ENCODE results near the gene GET4. TPM values are rescaled to one million over a fixed set of nuclear protein-coding genes. Genes with fewer than 3 reads are reported as not detected.
A peak's percentile ranks its signal among the peaks of the same experiment; 100 is the strongest.
"Not testable (repeated sequence)": the region's sequence is repeated elsewhere in the genome, so short reads cannot be mapped to it uniquely, and the experiment has no call there.

Gene GET4
- total RNA-seq, 4 donors from 2014 or later: 29.8 to 50.2 (median 38.3) TPM

GRCh38 chr7:921581-922333 lies 45.4 kb downstream of the GET4 start:
- Histone ChIP-seq H3K27ac (peak overlapping the region in 3 of 4 donors; percentile 83 to 87 (median 85)), H3K9me3 (no peaks in the 10 kb centered on the region), H3K4me3 (no peak overlapping the region), H3K4me1 (peaks cover 0 to 52% (median 37%) of the 10 kb centered on the region in 4 donors), H3K36me3 (peaks cover 0 to 12% (median 0%) of the 10 kb centered on the region in 3 donors), H3K27me3 (peaks cover 0 to 6% of the 10 kb centered on the region in 2 donors)
- WGBS, 2 donors: 76 to 86% methylated on average over 15 to 26 of the region's 36 CpGs
- TF ChIP-seq POLR2A (IDR thresholded peaks at IDR 0.05) (no peak), EP300 (IDR thresholded peaks at IDR 0.05) (no peak), CTCF (IDR thresholded peaks at IDR 0.05) (no peak)
- peak in 1 of 2 donors; percentile 8 for DNase-seq (ENCODE audit: low spot score in 2 of 2)

- H3K27ac ChIP-seq: peak overlapping the region; percentile 33 to 87 (median 84)
Measured at GRCh38 chr7:922334-923107, 46.2 kb downstream of the GET4 start.

GRCh38 chr7:923108-924041 lies 47.0 kb downstream of the GET4 start:
- peaks cover 0 to 68% (median 45%) of the 10 kb centered on the region in 4 donors for H3K4me1 ChIP-seq
- peak overlapping the region in 2 of 4 donors; percentile 27 to 37 for H3K4me3 ChIP-seq
- H3K27ac ChIP-seq: peak overlapping the region; percentile 33 to 87 (median 84)
- H3K9me3 ChIP-seq: no peaks in the 10 kb centered on the region
- TF ChIP-seq POLR2A (IDR thresholded peaks at IDR 0.05): peak in 1 of 2 donors; percentile 18
- TF ChIP-seq CTCF (IDR thresholded peaks at IDR 0.05): no peak
- TF ChIP-seq EP300 (IDR thresholded peaks at IDR 0.05): peak in 1 of 2 donors; percentile 53
- WGBS, 2 donors: 33 to 51% methylated on average over 31 to 32 of the region's 40 CpGs
- H3K36me3 ChIP-seq: peaks cover 0 to 9% (median 0%) of the 10 kb centered on the region in 3 donors
- peaks cover 0 to 6% of the 10 kb centered on the region in 2 donors for H3K27me3 ChIP-seq
- DNase-seq (ENCODE audit: low spot score in 2 of 2): peak; percentile 31 to 59

More at GRCh38 chr7:922334-923107, 46.2 kb downstream of the GET4 start:
- no peak for TF ChIP-seq POLR2A (IDR thresholded peaks at IDR 0.05)
- TF ChIP-seq CTCF (IDR thresholded peaks at IDR 0.05): no peak
- no peak for TF ChIP-seq EP300 (IDR thresholded peaks at IDR 0.05)
- Histone ChIP-seq H3K36me3 (peaks cover 0 to 12% (median 0%) of the 10 kb centered on the region in 3 donors), H3K4me3 (peak overlapping the region in 1 of 4 donors; percentile 37), H3K27me3 (peaks cover 0 to 6% of the 10 kb centered on the region in 2 donors), H3K4me1 (peaks cover 0 to 59% (median 44%) of the 10 kb centered on the region in 4 donors), H3K9me3 (no peaks in the 10 kb centered on the region)
- WGBS, 2 donors: 69 to 71% methylated on average over 25 to 29 of the region's 29 CpGs
- peak in 1 of 2 donors; percentile 11 for DNase-seq (ENCODE audit: low spot score in 2 of 2)

DNA sequence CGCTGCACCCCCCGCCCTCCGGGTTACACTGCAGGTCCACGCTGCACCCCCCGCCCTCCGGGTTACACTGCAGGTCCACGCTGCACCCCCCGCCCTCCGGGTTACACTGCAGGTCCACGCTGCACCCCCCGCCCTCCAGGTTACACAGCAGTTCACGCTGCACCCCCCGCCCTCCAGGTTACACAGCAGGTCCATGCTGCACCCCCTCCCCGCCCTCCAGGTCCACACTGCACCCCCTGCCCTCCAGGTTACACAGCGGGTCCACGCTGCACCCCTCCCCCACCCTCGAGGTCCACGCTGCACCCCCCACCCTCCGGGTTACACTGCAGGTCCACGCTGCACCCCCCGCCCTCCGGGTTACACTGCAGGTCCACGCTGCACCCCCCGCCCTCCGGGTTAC lies 47.7 kb downstream of the GET4 start:
- DNase-seq (ENCODE audit: low spot score in 2 of 2): peak in 1 of 2 donors; percentile 9
- not testable (repeated sequence) for H3K4me3 ChIP-seq, H3K9me3 ChIP-seq, H3K36me3 ChIP-seq, H3K27me3 ChIP-seq
- WGBS, 2 donors: 80 to 84% methylated on average over 3 to 9 of the region's 25 CpGs
- Histone ChIP-seq H3K27ac (peak overlapping the region in 2 of 4 donors; percentile 87 to 95), H3K4me1 (peaks cover 0 to 75% (median 45%) of the 10 kb centered on the region in 4 donors)
